Psoas muscle (tissue), 8 donors: Measurements from ENCODE around the gene PAX5. TPM values are rescaled to one million over a fixed set of nuclear protein-coding genes. Genes with fewer than 3 reads are reported as not detected.

Experiments
- ATAC-seq, 4 donors: fragments of 200-7000 bp; cut with Tn5 transposase; one replicate each; pipeline ENCODE4 v1.9.1; 2020; ENCODE audit warnings: moderate library complexity in 3 of 4, mild to moderate bottlenecking in 2 of 4
- DNase-seq, 2 donors: peaks; one replicate each; pipeline ENCODE4 v3.0.0-alpha.2; 2020
- H3K27ac ChIP-seq: fragments of 200-600 bp; one replicate; pipeline ENCODE4 v1.8.0; 2022
- H3K27me3 ChIP-seq, 3 donors: fragments of 200-600 bp in 1 of 3; one replicate each; pipeline versions ENCODE4 v1.6.1 to v1.8.0; 2013 to 2022; ENCODE audit warnings: low read length in 2 of 3, mild to moderate bottlenecking in 2 of 3, moderate library complexity in 1 of 3; ENCODE audit not compliant: insufficient read depth in 3 of 3
- H3K36me3 ChIP-seq, 2 donors: fragments of 200-600 bp in 1 of 2; one replicate each; pipeline versions ENCODE4 v1.6.1 to v1.8.0; 2013 to 2022; ENCODE audit warnings: low read depth in 1 of 2, mild to moderate bottlenecking in 1 of 2, moderate library complexity in 1 of 2; ENCODE audit not compliant: insufficient read depth in 1 of 2
- H3K4me1 ChIP-seq: fragments of 200-600 bp; one replicate; pipeline ENCODE4 v1.8.0; 2022
- H3K4me3 ChIP-seq: fragments of 200-600 bp; one replicate; pipeline ENCODE4 v1.8.0; 2022; ENCODE audit warnings: mild to moderate bottlenecking
- H3K9me3 ChIP-seq: fragments of 200-600 bp; one replicate; pipeline ENCODE4 v1.8.0; 2022
- WGBS, 3 donors: extraction: QIAGEN DNeasy Blood & Tissue Kit; methylation state at CpG; one replicate each; pipeline versions ENCODE4 v1.1.6 to v1.1.7; 2013; 5-methylcytosine and 5-hydroxymethylcytosine counted together
- intact Hi-C, 2 donors: fragments of 100-400 bp; cut with DNase I; formaldehyde crosslinking; loops; one replicate each; pipeline versions ENCODE4 v1.11.0 to v1.14.2; 2022
- polyA plus RNA-seq, 3 donors: library from polyadenylated mRNA; stranded (reverse); fragments of 200-250 nt; gene quantifications; one replicate each; pipeline ENCODE4 v1.2.3, GENCODE V29; 2013
- total RNA-seq, 4 donors: library from RNA; stranded (reverse); fragmentation: NEBNext Ultra II Directional in 2 of 4; extraction: Animal tissue kit (Norgen Biotek cat#: 25700) in 2 of 4; gene quantifications; one replicate each; pipeline versions ENCODE4 v1.2.1 to v1.2.4, GENCODE V29; 2021 to 2023
- TF ChIP-seq, protein P1 (sequence below): fragments of 200-600 bp; IDR thresholded peaks from one replicate; pipeline ENCODE4 v1.8.0; 2022; ENCODE audit warnings: antibody characterized with exemption
- donor health status: healthy with polysubstance abuse.
- donor health status: DM: no; HTN: no; CAD: no; lungs with moderate emphysema.
- donor health status: Bipolar disorder and iron deficiency.
- donor health status: healthy.
- donor health status: DM: yes; HTN: yes; CAD: no.
- donor health status: DM: no; HTN: no; CAD: no.
- donor health status: DM: no; HTN: no; CAD: no.
- donor health status: DM: yes; HTN: yes; CAD: no.

PAX5 gene
- total and polyA plus RNA-seq, 7 donors = under 0.01 to 0.50 (median 0.06) TPM; not detected in 3

DNA sequence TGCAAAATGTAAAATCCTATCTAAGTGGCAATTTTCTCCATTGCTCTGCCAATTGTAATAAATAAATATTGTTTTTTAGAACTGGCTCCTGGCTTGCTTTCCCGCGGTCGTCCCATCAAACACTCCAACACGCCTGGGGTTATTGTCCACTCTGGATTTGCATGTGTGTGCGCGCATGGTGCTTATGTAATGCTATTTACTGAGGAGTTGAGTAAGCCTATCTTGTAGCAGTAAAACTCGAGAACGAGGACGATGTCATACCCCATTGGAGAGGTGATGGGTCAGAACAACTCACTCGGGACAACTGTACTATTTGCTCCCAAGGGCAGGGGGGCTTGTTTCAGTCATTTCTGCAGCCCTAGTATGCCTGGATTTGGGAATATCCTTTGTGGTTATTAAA is 220.9 kb downstream of the PAX5 start:
- Histone ChIP-seq H3K36me3 (no peaks in the 10 kb centered on the region), H3K4me3 (no peak overlapping the region), H3K27ac (no peak overlapping the region), H3K27me3 (peaks cover 0 to 17% (median 15%) of the 10 kb centered on the region in 3 donors), H3K9me3 (no peaks in the 10 kb centered on the region), H3K4me1 (no peaks in the 10 kb centered on the region)
- intact Hi-C loops = no loop called here
- WGBS, 3 donors = 69 to 70% (median 69%) methylated on average over 10 of the region's 10 CpGs
- DNase-seq (no peak), ATAC-seq (no peak)
- TF ChIP-seq, protein P1, sequence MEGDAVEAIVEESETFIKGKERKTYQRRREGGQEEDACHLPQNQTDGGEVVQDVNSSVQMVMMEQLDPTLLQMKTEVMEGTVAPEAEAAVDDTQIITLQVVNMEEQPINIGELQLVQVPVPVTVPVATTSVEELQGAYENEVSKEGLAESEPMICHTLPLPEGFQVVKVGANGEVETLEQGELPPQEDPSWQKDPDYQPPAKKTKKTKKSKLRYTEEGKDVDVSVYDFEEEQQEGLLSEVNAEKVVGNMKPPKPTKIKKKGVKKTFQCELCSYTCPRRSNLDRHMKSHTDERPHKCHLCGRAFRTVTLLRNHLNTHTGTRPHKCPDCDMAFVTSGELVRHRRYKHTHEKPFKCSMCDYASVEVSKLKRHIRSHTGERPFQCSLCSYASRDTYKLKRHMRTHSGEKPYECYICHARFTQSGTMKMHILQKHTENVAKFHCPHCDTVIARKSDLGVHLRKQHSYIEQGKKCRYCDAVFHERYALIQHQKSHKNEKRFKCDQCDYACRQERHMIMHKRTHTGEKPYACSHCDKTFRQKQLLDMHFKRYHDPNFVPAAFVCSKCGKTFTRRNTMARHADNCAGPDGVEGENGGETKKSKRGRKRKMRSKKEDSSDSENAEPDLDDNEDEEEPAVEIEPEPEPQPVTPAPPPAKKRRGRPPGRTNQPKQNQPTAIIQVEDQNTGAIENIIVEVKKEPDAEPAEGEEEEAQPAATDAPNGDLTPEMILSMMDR = no peak

GRCh38 chr9:36812556-36812955 is 221.5 kb downstream of the PAX5 start:
- TF ChIP-seq, protein P1 = no peak
- Histone ChIP-seq H3K27ac (no peak overlapping the region), H3K36me3 (no peaks in the 10 kb centered on the region), H3K27me3 (peaks cover 0 to 11% (median 11%) of the 10 kb centered on the region in 3 donors), H3K9me3 (no peaks in the 10 kb centered on the region), H3K4me1 (no peaks in the 10 kb centered on the region), H3K4me3 (no peak overlapping the region)
- DNase-seq (no peak), ATAC-seq (no peak)
- intact Hi-C loops = no loop called here

DNA sequence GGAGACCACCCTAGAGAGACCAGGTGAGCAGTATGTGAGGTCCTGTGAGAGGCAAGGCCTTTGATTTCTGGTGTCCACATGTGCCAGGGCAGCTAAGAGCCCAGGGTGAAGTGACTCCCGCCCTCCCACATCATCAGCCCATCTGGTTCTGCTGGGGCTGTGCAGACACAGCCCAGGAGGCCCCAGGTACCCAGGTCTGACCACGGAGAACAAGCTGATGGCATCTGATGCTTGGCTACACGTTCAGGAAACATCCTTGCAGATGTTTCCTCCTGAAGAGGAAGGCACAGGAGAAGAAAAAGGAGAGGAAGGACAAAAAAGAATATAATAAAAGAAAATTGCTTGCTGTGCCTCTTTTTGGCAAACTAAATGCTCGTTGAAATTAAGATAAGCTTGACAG is 225.8 kb downstream of the PAX5 start:
- Histone ChIP-seq H3K4me1 (no peaks in the 10 kb centered on the region), H3K36me3 (no peaks in the 10 kb centered on the region), H3K27ac (no peak overlapping the region), H3K4me3 (no peak overlapping the region), H3K9me3 (no peaks in the 10 kb centered on the region), H3K27me3 (peaks cover 0 to 4% (median 2%) of the 10 kb centered on the region in 3 donors)
- WGBS, 3 donors = 53 to 64% (median 54%) methylated on average over 4 of the region's 4 CpGs
- intact Hi-C loops = no loop called here
- TF ChIP-seq, protein P1 = no peak
- no peak for ATAC-seq
- DNase-seq = no peak

GRCh38 chr9:36803961-36804360 is 230.1 kb downstream of the PAX5 start:
- Histone ChIP-seq H3K4me1 (no peaks in the 10 kb centered on the region), H3K4me3 (no peak overlapping the region), H3K27me3 (peaks cover 0 to 27% (median 12%) of the 10 kb centered on the region in 3 donors), H3K9me3 (no peaks in the 10 kb centered on the region), H3K36me3 (no peaks in the 10 kb centered on the region), H3K27ac (no peak overlapping the region)
- intact Hi-C loops = no loop called here
- TF ChIP-seq, protein P1 = no peak
- ATAC-seq = no peak
- DNase-seq = no peak
- WGBS, 3 donors = 31 to 52% (median 43%) methylated on average over 11 of the region's 11 CpGs

DNA sequence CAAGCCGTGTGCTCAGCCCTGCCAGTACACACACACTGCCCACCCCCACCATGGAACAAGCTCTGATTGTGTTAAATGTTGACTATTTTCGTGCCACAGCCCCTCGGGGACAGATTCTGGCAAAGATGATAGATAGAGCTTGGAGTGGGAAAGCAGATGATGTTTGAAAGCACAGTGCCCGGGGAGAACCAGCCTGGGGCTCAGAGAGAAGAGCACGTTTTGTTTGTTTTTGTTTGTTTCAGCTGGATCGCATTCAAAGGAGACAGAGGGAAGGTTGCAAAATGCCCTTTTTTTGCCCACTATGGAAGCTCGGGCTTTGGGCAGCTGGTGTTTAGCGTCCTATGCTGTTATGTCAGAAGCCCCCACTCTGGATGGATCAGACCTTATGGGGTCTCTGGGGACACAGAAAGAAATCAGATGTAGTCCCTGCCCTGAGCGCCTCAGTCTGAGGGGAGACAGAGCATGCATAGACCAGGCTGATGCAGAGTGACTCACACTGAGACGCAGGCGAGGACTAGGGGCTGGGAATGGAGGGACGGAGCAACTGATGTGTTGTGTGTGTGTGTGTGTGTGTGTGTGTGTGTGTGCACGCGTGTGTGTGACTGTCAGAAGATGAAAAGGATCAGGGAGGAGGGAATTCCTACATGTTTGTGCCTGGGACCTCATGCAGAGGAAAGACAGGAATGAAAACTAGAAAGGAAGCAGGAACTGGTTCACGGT is 231.7 kb downstream of the PAX5 start:
- no peak overlapping the region for H3K4me3 ChIP-seq
- 16 to 29% (median 20%) methylated on average over 15 of the region's 15 CpGs for WGBS, 3 donors
- no peaks in the 10 kb centered on the region for H3K9me3 ChIP-seq
- H3K27me3 ChIP-seq = peaks cover 0 to 27% (median 14%) of the 10 kb centered on the region in 3 donors
- H3K4me1 ChIP-seq = no peaks in the 10 kb centered on the region
- H3K36me3 ChIP-seq = no peaks in the 10 kb centered on the region
- H3K27ac ChIP-seq = no peak overlapping the region
- TF ChIP-seq, protein P1 = no peak
- ATAC-seq = no peak
- intact Hi-C loops = no loop called here
- DNase-seq = no peak
